ENCODE results near the gene AIFM1.
A peak's percentile ranks its signal among the peaks of the same experiment; 100 is the strongest.

- TF ChIP-seq CTCF (IDR thresholded peaks at IDR 0.05; ENCODE audit: low read depth, low read length) (peak; percentile 38), POLR2A (IDR thresholded peaks at IDR 0.05; ENCODE audit: extremely low read depth, insufficient read length) (no peak), MAX (IDR thresholded peaks at IDR 0.05; ENCODE audit: low read depth, low read length) (no peak; the same call in 1 of the 2 replicates), MYC (IDR thresholded peaks at IDR 0.05; ENCODE audit: low read depth, low read length) (peak; percentile 44; the same call in 1 of the 2 replicates)
These were observed 44.7 kb downstream of the AIFM1 start for GRCh38 chrX:130120746-130121504.
